NCI-H748 (cell line): Measurements from ENCODE around the gene FAM167B.
A peak's percentile ranks its signal among the peaks of the same experiment; 100 is the strongest.
"Not testable (repeated sequence)": the region's sequence is repeated elsewhere in the genome, so short reads cannot be mapped to it uniquely, and the experiment has no call there.

ENCODE experiments used
- DNase-seq: peaks from one replicate; lab custom pipeline; 2025; ENCODE audit not compliant: unreplicated experiment; lab: John Stamatoyannopoulos, UW

Gene FAM167B

GRCh38 chr1:32255072-32256071 is 8.3 kb downstream of the FAM167B start:
- DNase-seq = no peak

DNA sequence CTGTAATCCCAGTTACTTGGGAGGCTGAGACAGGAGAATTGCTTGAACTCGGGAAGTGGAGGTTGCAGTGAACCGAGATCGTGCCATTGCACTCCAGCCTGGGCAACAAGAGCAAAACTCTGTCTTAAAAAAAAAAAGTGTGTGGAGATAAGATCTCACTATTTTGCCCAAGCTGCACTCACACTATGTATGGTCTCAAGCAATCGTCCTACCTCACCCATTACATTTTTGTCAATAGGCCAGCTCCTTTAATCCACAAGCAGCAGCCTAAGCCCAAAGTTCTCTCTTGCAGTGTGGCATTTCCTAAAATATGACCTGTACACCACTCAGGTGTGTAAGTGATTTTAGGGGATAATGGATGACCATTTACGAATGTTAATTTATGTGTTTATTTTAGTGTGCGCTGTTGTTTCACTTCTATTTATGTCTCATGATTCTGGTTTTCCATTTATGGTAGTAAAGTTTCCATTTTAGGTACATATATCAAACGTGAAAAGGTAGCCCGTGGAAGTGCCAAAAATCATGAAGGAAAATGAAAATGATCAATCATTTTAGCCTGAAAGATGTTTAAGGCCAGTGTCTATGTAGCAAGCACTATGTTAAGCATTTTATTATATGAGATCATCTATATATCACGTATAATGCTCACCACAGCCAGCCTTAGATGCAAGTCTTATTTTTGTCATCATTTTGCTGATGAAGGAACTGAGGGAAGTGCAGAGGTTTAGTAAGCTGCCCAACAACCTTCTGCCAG is 9.6 kb downstream of the FAM167B start:
- DNase-seq = no peak

DNA sequence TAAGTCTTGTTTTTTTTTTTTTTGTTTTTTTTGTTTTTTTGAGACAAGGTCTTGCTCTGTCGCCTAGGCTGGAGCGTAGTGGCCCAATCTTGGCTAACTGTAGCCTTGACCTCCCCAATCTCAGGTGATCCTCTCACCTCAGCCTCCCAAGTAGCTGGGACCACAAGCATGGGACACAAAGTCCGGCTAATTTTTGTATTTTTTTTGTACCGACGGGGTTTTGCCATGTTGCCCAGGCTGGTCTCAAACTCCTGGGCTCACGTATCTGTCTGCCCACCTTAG is 10.1 kb downstream of the FAM167B start:
- no peak for DNase-seq

DNA sequence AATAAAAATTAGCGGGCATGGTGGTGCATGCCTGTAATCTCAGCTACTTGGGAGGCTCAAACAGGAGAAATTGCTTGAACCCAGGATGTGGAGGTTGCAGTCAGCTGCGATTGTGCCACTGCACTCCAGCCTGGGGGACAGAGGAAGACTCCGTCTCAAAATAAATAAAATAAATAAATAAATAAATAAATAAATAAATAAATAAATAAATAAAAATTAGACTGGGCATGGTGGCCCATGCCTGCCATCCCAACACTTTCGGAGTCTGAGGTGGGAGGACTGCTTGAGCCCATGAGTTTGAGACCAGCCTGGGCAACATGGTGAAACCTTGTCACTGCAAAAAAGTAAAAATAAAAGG is 16.2 kb downstream of the FAM167B start:
- DNase-seq = not testable (repeated sequence)

DNA sequence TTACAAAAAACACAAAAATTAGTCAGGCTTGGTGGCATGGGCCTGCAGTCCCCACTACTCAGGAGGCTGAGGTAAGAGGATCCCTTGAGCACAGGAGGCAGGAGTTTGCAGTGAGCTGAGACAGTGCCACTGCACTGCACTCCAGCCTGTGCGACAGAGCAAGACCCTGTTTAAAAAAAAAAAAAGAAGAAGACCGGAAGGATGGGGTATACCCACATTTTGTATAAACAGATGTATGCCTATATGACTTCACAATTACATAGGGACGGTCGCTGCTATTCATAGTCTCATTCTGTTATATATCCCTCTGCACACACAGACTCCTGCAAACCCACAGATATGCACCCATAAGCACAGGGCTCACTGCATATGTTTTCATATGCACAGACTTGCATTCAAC is 16.7 kb downstream of the FAM167B start:
- DNase-seq = no peak

- DNase-seq = no peak
Measured at GRCh38 chr1:32265846-32266245, 18.8 kb downstream of the FAM167B start.

DNA sequence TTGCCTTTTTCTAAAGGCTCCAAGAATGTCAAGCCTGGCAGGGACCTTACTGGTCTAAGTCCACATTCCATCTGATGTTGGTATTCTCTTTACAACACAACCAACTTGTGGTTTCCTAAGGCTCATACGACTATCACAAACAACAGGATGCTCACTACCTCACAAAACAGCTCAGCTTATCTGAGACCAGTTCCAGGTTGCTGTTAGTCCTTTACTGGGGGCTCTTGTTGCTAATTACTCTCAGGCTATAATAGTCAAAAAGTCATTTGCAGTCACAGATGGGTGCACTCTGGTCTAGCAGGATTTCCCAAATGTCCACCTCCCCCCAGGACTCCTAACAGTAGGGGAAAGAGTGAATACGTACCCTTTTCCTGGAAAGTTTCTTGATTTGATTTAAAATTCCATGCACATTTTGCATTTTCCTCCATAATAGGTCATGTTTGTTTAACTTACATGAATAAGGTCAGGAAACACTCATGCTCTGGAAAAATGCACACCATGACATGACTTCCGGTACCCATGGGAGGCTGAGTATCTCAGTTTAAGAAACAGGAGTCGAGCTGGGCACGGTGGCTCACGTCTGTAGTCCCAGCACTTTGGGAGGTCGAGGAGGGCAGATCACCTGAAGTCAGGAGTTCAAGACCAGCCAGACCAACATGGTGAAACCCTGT is 20.0 kb downstream of the FAM167B start:
- no peak for DNase-seq

DNA sequence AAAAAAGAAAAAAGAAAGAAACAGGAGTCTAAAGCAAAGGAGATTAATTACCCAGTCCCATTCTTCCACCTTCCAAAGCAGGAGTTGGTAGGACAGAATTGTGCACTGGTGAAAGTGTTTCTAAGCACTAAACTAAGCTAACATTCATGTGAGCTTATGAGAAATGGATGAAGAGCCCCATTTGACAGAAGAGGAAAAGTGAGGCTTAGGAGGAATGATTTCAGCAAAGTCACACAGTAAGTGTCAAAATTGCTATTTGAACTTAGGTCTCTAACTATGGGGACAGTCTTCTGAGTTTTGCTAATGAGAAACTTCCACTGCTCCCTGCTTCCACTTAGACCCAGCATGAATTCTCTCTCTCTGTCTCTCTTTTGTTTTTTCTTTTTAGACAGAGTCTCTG is 22.7 kb downstream of the FAM167B start:
- DNase-seq = no peak

GRCh38 chr1:32272557-32273390 is 25.8 kb downstream of the FAM167B start:
- DNase-seq = no peak

- peak; percentile 95 for DNase-seq
Measured at GRCh38 chr1:32273391-32274208, 26.6 kb downstream of the FAM167B start.

GRCh38 chr1:32274646-32275340 is 27.8 kb downstream of the FAM167B start:
- DNase-seq = no peak

DNA sequence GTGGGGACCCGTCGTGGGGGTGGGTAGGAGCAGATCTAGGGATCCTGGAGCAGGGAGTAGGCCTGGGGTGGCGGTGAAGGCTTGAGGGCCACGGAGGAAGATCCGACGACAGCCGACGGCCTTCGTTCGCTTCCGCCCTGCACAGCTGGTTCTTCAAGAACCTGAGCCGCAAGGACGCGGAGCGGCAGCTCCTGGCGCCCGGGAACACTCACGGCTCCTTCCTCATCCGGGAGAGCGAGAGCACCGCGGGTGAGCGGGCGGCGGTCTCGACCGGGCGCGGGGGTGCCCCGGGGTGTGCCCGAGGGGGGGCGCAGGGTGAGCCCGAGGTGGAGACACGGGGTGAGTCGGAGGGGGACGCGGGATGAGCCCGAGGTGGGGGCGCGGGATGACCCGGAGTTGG is 28.4 kb downstream of the FAM167B start:
- no peak for DNase-seq

DNA sequence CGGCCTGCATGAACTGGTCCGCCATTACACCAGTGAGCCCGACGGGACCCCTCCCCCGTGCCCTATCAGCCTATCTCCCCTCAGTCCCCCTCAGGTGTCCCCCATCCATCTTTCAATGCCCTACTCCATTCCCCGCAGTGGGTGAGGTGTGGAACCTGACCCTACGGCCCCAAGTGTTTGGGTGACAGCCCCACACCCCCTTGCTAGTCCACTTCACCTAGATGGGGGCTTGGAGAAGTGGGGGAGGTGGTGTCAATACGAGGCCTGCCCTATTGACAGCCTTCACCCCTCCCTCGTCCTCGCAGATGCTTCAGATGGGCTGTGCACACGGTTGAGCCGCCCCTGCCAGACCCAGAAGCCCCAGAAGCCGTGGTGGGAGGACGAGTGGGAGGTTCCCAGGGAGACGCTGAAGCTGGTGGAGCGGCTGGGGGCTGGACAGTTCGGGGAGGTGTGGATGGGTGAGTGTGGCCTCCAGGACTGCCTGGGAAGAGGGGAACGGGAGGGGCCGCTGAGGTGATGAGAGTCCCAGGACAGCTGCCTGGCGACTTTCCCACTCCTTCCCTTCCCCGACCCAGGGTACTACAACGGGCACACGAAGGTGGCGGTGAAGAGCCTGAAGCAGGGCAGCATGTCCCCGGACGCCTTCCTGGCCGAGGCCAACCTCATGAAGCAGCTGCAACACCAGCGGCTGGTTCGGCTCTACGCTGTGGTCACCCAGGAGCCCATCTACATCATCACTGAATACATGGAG is 29.2 kb downstream of the FAM167B start:
- DNase-seq = no peak

- DNase-seq = not testable (repeated sequence)
Measured at GRCh38 chr1:32284777-32285176, 37.8 kb downstream of the FAM167B start.

DNA sequence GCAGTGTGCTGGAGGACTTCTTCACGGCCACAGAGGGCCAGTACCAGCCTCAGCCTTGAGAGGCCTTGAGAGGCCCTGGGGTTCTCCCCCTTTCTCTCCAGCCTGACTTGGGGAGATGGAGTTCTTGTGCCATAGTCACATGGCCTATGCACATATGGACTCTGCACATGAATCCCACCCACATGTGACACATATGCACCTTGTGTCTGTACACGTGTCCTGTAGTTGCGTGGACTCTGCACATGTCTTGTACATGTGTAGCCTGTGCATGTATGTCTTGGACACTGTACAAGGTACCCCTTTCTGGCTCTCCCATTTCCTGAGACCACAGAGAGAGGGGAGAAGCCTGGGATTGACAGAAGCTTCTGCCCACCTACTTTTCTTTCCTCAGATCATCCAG is 38.6 kb downstream of the FAM167B start:
- no peak for DNase-seq

DNA sequence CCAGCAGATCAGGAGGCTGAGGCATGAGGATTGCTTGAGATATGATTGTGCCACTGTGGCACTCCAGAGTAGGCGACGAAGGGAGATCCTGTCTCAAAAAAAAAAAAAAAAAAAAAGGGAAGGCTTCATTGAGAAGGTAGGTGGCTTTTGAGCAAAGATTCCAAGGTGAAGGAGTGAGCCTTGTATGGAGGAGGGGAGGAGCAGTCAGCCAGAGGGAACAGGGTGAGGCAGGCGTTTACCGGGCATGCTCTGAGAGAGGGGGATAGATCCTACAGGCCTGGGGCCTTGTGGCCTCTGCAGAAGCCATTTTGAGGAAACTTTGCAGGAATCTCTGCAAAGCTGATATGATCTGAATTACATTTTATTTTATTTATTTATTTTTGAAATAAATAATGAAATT is 39.7 kb downstream of the FAM167B start:
- DNase-seq = no peak

DNA sequence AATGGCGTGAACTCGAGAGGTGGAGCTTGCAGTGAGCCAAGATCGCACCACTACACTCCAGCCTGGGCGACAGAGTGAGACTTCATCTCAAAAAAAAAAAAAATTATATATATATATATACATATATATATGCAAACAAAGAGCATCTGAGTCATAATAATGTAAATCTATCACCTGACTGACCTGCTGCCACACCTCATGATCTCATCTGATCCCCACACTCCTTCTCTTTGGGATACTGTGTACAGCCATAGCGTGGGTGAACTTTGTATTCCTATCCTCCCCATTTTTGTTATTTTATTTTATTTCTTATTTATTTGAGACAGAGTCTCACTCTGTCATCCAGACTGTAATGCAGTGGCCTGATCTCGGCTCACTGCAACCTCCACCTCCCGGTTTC is 42.2 kb downstream of the FAM167B start:
- DNase-seq = no peak

GRCh38 chr1:32291145-32291707 is 44.2 kb downstream of the FAM167B start:
- DNase-seq = no peak
